Stimulated activated naive CD8-positive, alpha-beta T cell treated with anti-CD3 and anti-CD28 coated beads, Interleukin-15, amount 100 ng/mL, for 72 hours (primary cell): ENCODE data around the gene CABCOCO1.

Experiments used
- ATAC-seq: fragments of 150-1000 bp; cut with Tn5 transposase; 2 replicates; pipeline ENCODE4 v1.10.0; 2021; ENCODE audit warnings: mild to moderate bottlenecking, moderate library complexity
- DNase-seq, 2 donors: peaks; one replicate each; pipeline ENCODE4 v3.0.0; 2021 to 2022
- H3K27ac Mint-ChIP-seq, 2 donors: one replicate each; pipeline ENCODE4 v1.8.0; 2022; ENCODE audit warnings: mild to moderate bottlenecking in 2 of 2, mixed read lengths in 2 of 2, moderate library complexity in 2 of 2
- H3K27me3 Mint-ChIP-seq: one replicate; pipeline ENCODE4 v1.8.0; 2022; ENCODE audit warnings: mixed read lengths
- H3K4me1 Mint-ChIP-seq: one replicate; pipeline ENCODE4 v1.8.0; 2022; ENCODE audit warnings: mild to moderate bottlenecking, mixed read lengths
- H3K4me3 Mint-ChIP-seq, 2 donors: one replicate each; pipeline ENCODE4 v1.8.0; 2022; ENCODE audit warnings: mild to moderate bottlenecking in 2 of 2, mixed read lengths in 2 of 2, moderate library complexity in 1 of 2
- H3K9me3 Mint-ChIP-seq, 2 donors: one replicate each; pipeline ENCODE4 v1.8.0; 2022; ENCODE audit warnings: mixed read lengths in 2 of 2

CABCOCO1 gene

GRCh38 chr10:61776615-61777266, 114.0 kb downstream of the CABCOCO1 start:
- H3K27ac Mint-ChIP-seq = no peak overlapping the region
- no peak overlapping the region for H3K4me3 Mint-ChIP-seq
- no peak for DNase-seq

GRCh38 chr10:61778137-61778536, 115.4 kb downstream of the CABCOCO1 start:
- Mint-ChIP-seq H3K27me3 (no peaks in the 10 kb centered on the region), H3K27ac (no peak overlapping the region), H3K4me1 (peaks cover 30% of the 10 kb centered on the region), H3K9me3 (peaks cover 0 to 7% of the 10 kb centered on the region in 2 donors), H3K4me3 (no peak overlapping the region)
- ATAC-seq (no peak), DNase-seq (no peak)

More at GRCh38 chr10:61776615-61777266, 114.0 kb downstream of the CABCOCO1 start:
- Mint-ChIP-seq H3K4me1 (peaks cover 21% of the 10 kb centered on the region), H3K27me3 (no peaks in the 10 kb centered on the region), H3K9me3 (peaks cover 0 to under 1% of the 10 kb centered on the region in 2 donors)
- no peak for ATAC-seq

GRCh38 chr10:61779276-61779675, 116.5 kb downstream of the CABCOCO1 start:
- Mint-ChIP-seq H3K27ac (no peak overlapping the region), H3K9me3 (peaks cover 0 to 7% of the 10 kb centered on the region in 2 donors), H3K27me3 (no peaks in the 10 kb centered on the region), H3K4me3 (no peak overlapping the region), H3K4me1 (peaks cover 37% of the 10 kb centered on the region)
- DNase-seq (no peak), ATAC-seq (no peak)

GRCh38 chr10:61779950-61780659, 117.4 kb downstream of the CABCOCO1 start:
- H3K9me3 Mint-ChIP-seq = peaks cover 0 to 7% of the 10 kb centered on the region in 2 donors
- H3K4me3 Mint-ChIP-seq = peak overlapping the region in 1 of 2 donors; percentile 8
- H3K27me3 Mint-ChIP-seq = no peaks in the 10 kb centered on the region
- DNase-seq = no peak
- peaks cover 45% of the 10 kb centered on the region for H3K4me1 Mint-ChIP-seq
- ATAC-seq = peak; percentile 58
- H3K27ac Mint-ChIP-seq = no peak overlapping the region

- Mint-ChIP-seq H3K27me3 (no peaks in the 10 kb centered on the region), H3K4me3 (no peak overlapping the region), H3K9me3 (peaks cover 0 to 7% of the 10 kb centered on the region in 2 donors), H3K27ac (no peak overlapping the region), H3K4me1 (peaks cover 52% of the 10 kb centered on the region)
- DNase-seq (no peak), ATAC-seq (no peak)
These were observed 118.0 kb downstream of the CABCOCO1 start for GRCh38 chr10:61780732-61781131.

GRCh38 chr10:61781969-61782403, 119.3 kb downstream of the CABCOCO1 start:
- DNase-seq (no peak), ATAC-seq (peak; percentile 58)
- Mint-ChIP-seq H3K27me3 (no peaks in the 10 kb centered on the region), H3K4me1 (peaks cover 63% of the 10 kb centered on the region), H3K9me3 (peaks cover 0 to 7% of the 10 kb centered on the region in 2 donors), H3K27ac (no peak overlapping the region), H3K4me3 (no peak overlapping the region)

GRCh38 chr10:61784354-61785133, 121.8 kb downstream of the CABCOCO1 start:
- Mint-ChIP-seq H3K27ac (no peak overlapping the region), H3K9me3 (peaks cover 0 to 7% of the 10 kb centered on the region in 2 donors), H3K27me3 (peaks cover 7% of the 10 kb centered on the region), H3K4me3 (peak overlapping the region in 1 of 2 donors; percentile 16), H3K4me1 (peaks cover 65% of the 10 kb centered on the region)
- ATAC-seq = peak; percentile 64
- peak; percentile 12 to 25 for DNase-seq

- peaks cover 54% of the 10 kb centered on the region for H3K4me1 Mint-ChIP-seq
- H3K4me3 Mint-ChIP-seq = no peak overlapping the region
- H3K9me3 Mint-ChIP-seq = peaks cover 0 to 7% of the 10 kb centered on the region in 2 donors
- H3K27ac Mint-ChIP-seq = no peak overlapping the region
- peaks cover 7% of the 10 kb centered on the region for H3K27me3 Mint-ChIP-seq
- no peak for DNase-seq
- ATAC-seq = no peak
These were observed 122.9 kb downstream of the CABCOCO1 start for GRCh38 chr10:61785473-61786105.

GRCh38 chr10:61786728-61787127, 124.0 kb downstream of the CABCOCO1 start:
- DNase-seq (peak; percentile 12 to 17), ATAC-seq (peak; percentile 59)
- H3K9me3 Mint-ChIP-seq = peaks cover 0 to 7% of the 10 kb centered on the region in 2 donors
- no peak overlapping the region for H3K4me3 Mint-ChIP-seq
- peaks cover 49% of the 10 kb centered on the region for H3K4me1 Mint-ChIP-seq
- H3K27ac Mint-ChIP-seq = no peak overlapping the region
- peaks cover 9% of the 10 kb centered on the region for H3K27me3 Mint-ChIP-seq

GRCh38 chr10:61787170-61787569, 124.4 kb downstream of the CABCOCO1 start:
- H3K4me3 Mint-ChIP-seq = no peak overlapping the region
- H3K27ac Mint-ChIP-seq = no peak overlapping the region
- DNase-seq (no peak), ATAC-seq (no peak)
- peaks cover 0 to 3% of the 10 kb centered on the region in 2 donors for H3K9me3 Mint-ChIP-seq
- H3K4me1 Mint-ChIP-seq = peaks cover 45% of the 10 kb centered on the region
- H3K27me3 Mint-ChIP-seq = peaks cover 14% of the 10 kb centered on the region

- peaks cover 35% of the 10 kb centered on the region for H3K4me1 Mint-ChIP-seq
- ATAC-seq (no peak), DNase-seq (no peak)
- H3K9me3 Mint-ChIP-seq = no peaks in the 10 kb centered on the region
- no peak overlapping the region for H3K27ac Mint-ChIP-seq
- no peak overlapping the region for H3K4me3 Mint-ChIP-seq
- peaks cover 14% of the 10 kb centered on the region for H3K27me3 Mint-ChIP-seq
These were observed 126.3 kb downstream of the CABCOCO1 start for GRCh38 chr10:61789031-61789430.

GRCh38 chr10:61791216-61791615, 128.5 kb downstream of the CABCOCO1 start:
- ATAC-seq = no peak
- DNase-seq = no peak
- no peak overlapping the region for H3K27ac Mint-ChIP-seq
- peaks cover 14% of the 10 kb centered on the region for H3K27me3 Mint-ChIP-seq
- H3K9me3 Mint-ChIP-seq = no peaks in the 10 kb centered on the region
- no peak overlapping the region for H3K4me3 Mint-ChIP-seq
- peaks cover 13% of the 10 kb centered on the region for H3K4me1 Mint-ChIP-seq

- Mint-ChIP-seq H3K27me3 (peaks cover 14% of the 10 kb centered on the region), H3K27ac (no peak overlapping the region), H3K4me3 (no peak overlapping the region), H3K4me1 (peaks cover 5% of the 10 kb centered on the region), H3K9me3 (no peaks in the 10 kb centered on the region)
- DNase-seq (no peak), ATAC-seq (no peak)
These were observed 129.5 kb downstream of the CABCOCO1 start for GRCh38 chr10:61792097-61792716.

- Mint-ChIP-seq H3K27ac (no peak overlapping the region), H3K4me3 (no peak overlapping the region), H3K4me1 (no peaks in the 10 kb centered on the region), H3K27me3 (peaks cover 14% of the 10 kb centered on the region), H3K9me3 (no peaks in the 10 kb centered on the region)
- ATAC-seq (no peak), DNase-seq (no peak)
These were observed 130.2 kb downstream of the CABCOCO1 start for GRCh38 chr10:61792921-61793320.
